Astrocyte (in vitro differentiated cells and primary cell): ENCODE data around the gene ACKR3.

Experiments used
- EZH2 ChIP-seq: IDR thresholded peaks from 2 replicates; pipeline ENCODE4 v1.6.1; 2012; ENCODE audit warnings: mild to moderate bottlenecking, low read length, inconsistent platforms; ENCODE audit not compliant: insufficient read depth
- TF ChIP-seq, protein P1 (sequence below): IDR thresholded peaks from 2 replicates; pipeline ENCODE4 v1.5.1; 2011; ENCODE audit warnings: low read depth, mild to moderate bottlenecking, inconsistent platforms, low read length, moderate library complexity; ENCODE audit not compliant: insufficient read depth

DNA sequence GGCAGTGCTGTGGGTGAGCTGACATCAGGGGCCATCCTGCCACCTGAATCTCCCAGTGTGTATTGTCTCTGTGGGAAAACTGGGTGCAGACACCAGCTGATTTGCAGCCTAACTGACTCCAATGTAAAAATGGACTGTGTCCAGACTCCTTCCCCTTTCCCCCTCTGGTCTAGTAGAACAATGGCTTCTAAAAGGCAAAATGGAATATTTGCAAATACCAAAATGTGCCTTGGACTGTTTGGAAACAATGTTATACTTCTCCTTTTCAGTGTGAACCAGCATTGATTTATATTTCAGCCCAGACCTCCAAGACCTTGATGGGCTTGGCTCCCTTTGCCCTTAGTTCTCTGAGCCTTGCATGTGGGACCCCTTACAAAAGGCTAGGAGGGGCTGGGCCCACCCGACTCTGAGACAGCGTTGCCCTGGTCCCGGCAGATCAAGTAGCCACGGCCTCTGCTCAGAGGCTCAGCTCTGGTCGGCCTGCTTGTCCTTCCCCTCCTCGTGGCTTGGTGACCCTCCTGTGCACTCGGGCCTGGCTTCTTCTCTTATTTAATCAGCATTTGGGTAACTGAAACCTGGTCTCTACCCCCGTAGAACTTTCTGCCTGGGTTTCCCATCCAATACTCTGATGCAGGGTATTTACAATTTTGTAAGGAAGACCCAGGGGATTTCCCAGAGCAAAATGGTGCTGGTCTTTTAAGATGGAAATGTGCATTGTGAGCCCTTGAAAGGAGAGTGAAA, 18.0 kb upstream of the ACKR3 start:
- TF ChIP-seq, protein P1, sequence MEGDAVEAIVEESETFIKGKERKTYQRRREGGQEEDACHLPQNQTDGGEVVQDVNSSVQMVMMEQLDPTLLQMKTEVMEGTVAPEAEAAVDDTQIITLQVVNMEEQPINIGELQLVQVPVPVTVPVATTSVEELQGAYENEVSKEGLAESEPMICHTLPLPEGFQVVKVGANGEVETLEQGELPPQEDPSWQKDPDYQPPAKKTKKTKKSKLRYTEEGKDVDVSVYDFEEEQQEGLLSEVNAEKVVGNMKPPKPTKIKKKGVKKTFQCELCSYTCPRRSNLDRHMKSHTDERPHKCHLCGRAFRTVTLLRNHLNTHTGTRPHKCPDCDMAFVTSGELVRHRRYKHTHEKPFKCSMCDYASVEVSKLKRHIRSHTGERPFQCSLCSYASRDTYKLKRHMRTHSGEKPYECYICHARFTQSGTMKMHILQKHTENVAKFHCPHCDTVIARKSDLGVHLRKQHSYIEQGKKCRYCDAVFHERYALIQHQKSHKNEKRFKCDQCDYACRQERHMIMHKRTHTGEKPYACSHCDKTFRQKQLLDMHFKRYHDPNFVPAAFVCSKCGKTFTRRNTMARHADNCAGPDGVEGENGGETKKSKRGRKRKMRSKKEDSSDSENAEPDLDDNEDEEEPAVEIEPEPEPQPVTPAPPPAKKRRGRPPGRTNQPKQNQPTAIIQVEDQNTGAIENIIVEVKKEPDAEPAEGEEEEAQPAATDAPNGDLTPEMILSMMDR = no peak
- no peak for TF ChIP-seq EZH2
